Psoas muscle (tissue), 8 donors: ENCODE data around the gene ETV6. TPM values are rescaled to one million over a fixed set of nuclear protein-coding genes. Genes with fewer than 3 reads are reported as not detected.

Source experiments
- ATAC-seq, 4 donors: fragments of 200-7000 bp; cut with Tn5 transposase; one replicate each; pipeline ENCODE4 v1.9.1; 2020; ENCODE audit warnings: moderate library complexity in 3 of 4, mild to moderate bottlenecking in 2 of 4
- DNase-seq, 2 donors: peaks; one replicate each; pipeline ENCODE4 v3.0.0-alpha.2; 2020
- H3K27ac ChIP-seq: fragments of 200-600 bp; one replicate; pipeline ENCODE4 v1.8.0; 2022
- H3K27me3 ChIP-seq, 3 donors: fragments of 200-600 bp in 1 of 3; one replicate each; pipeline versions ENCODE4 v1.6.1 to v1.8.0; 2013 to 2022; ENCODE audit warnings: low read length in 2 of 3, mild to moderate bottlenecking in 2 of 3, moderate library complexity in 1 of 3; ENCODE audit not compliant: insufficient read depth in 3 of 3
- H3K36me3 ChIP-seq, 2 donors: fragments of 200-600 bp in 1 of 2; one replicate each; pipeline versions ENCODE4 v1.6.1 to v1.8.0; 2013 to 2022; ENCODE audit warnings: low read depth in 1 of 2, mild to moderate bottlenecking in 1 of 2, moderate library complexity in 1 of 2; ENCODE audit not compliant: insufficient read depth in 1 of 2
- H3K4me1 ChIP-seq: fragments of 200-600 bp; one replicate; pipeline ENCODE4 v1.8.0; 2022
- H3K4me3 ChIP-seq: fragments of 200-600 bp; one replicate; pipeline ENCODE4 v1.8.0; 2022; ENCODE audit warnings: mild to moderate bottlenecking
- H3K9me3 ChIP-seq: fragments of 200-600 bp; one replicate; pipeline ENCODE4 v1.8.0; 2022
- CTCF ChIP-seq: fragments of 200-600 bp; IDR thresholded peaks from one replicate; pipeline ENCODE4 v1.8.0; 2022; ENCODE audit warnings: antibody characterized with exemption
- WGBS, 3 donors: extraction: QIAGEN DNeasy Blood & Tissue Kit; methylation state at CpG; one replicate each; pipeline versions ENCODE4 v1.1.6 to v1.1.7; 2013; 5-methylcytosine and 5-hydroxymethylcytosine counted together
- intact Hi-C, 2 donors: fragments of 100-400 bp; cut with DNase I; formaldehyde crosslinking; loops; one replicate each; pipeline versions ENCODE4 v1.11.0 to v1.14.2; 2022
- polyA plus RNA-seq, 3 donors: library from polyadenylated mRNA; stranded (reverse); fragments of 200-250 nt; gene quantifications; one replicate each; pipeline ENCODE4 v1.2.3, GENCODE V29; 2013
- total RNA-seq, 4 donors: library from RNA; stranded (reverse); fragmentation: NEBNext Ultra II Directional in 2 of 4; extraction: Animal tissue kit (Norgen Biotek cat#: 25700) in 2 of 4; gene quantifications; one replicate each; pipeline versions ENCODE4 v1.2.1 to v1.2.4, GENCODE V29; 2021 to 2023
- donor health status: healthy with polysubstance abuse.
- donor health status: DM: no; HTN: no; CAD: no; lungs with moderate emphysema.
- donor health status: Bipolar disorder and iron deficiency.
- donor health status: healthy.
- donor health status: DM: yes; HTN: yes; CAD: no.
- donor health status: DM: no; HTN: no; CAD: no.
- donor health status: DM: no; HTN: no; CAD: no.
- donor health status: DM: yes; HTN: yes; CAD: no.

The ETV6 gene
- total and polyA plus RNA-seq, 7 donors, result 2.8 to 22.9 (median 4.9) TPM

- intact Hi-C loops, result no loop called here
- Histone ChIP-seq H3K36me3 (peaks cover 0 to 32% of the 10 kb centered on the region in 2 donors), H3K9me3 (no peaks in the 10 kb centered on the region), H3K27me3 (no peaks in the 10 kb centered on the region), H3K4me1 (peaks cover 18% of the 10 kb centered on the region), H3K27ac (no peak overlapping the region), H3K4me3 (no peak overlapping the region)
- 76 to 83% (median 81%) methylated on average over 7 of the region's 7 CpGs for WGBS, 3 donors
- no peak for TF ChIP-seq CTCF
- DNase-seq (no peak), ATAC-seq (peak in 2 of 4 donors; percentile 30 to 44)
These were observed 207.5 kb downstream of the ETV6 start for GRCh38 chr12:11856971-11857370.

GRCh38 chr12:11859705-11860425 lies 210.4 kb downstream of the ETV6 start:
- WGBS, 3 donors, result 75 to 81% (median 78%) methylated on average over 17 of the region's 17 CpGs
- DNase-seq (no peak), ATAC-seq (no peak)
- no peak overlapping the region for H3K27ac ChIP-seq
- H3K9me3 ChIP-seq, result no peaks in the 10 kb centered on the region
- peaks cover 0 to 18% of the 10 kb centered on the region in 2 donors for H3K36me3 ChIP-seq
- H3K4me1 ChIP-seq, result peaks cover 38% of the 10 kb centered on the region
- TF ChIP-seq CTCF, result no peak
- no peak overlapping the region for H3K4me3 ChIP-seq
- H3K27me3 ChIP-seq, result no peaks in the 10 kb centered on the region
- intact Hi-C loops, result no loop called here

GRCh38 chr12:11861155-11861863 lies 211.8 kb downstream of the ETV6 start:
- peaks cover 10% of the 10 kb centered on the region for H3K9me3 ChIP-seq
- H3K27ac ChIP-seq, result peak overlapping the region; percentile 81
- H3K4me1 ChIP-seq, result peaks cover 38% of the 10 kb centered on the region
- no peak for DNase-seq
- no peak overlapping the region for H3K4me3 ChIP-seq
- WGBS, 3 donors, result 53 to 68% (median 63%) methylated on average over 5 of the region's 5 CpGs
- ATAC-seq, result no peak
- H3K27me3 ChIP-seq, result no peaks in the 10 kb centered on the region
- TF ChIP-seq CTCF, result no peak
- H3K36me3 ChIP-seq, result peaks cover 0 to 11% of the 10 kb centered on the region in 2 donors
- intact Hi-C loops, result no loop called here

- TF ChIP-seq CTCF, result no peak
- ATAC-seq (no peak), DNase-seq (no peak)
- Histone ChIP-seq H3K4me1 (peaks cover 38% of the 10 kb centered on the region), H3K4me3 (no peak overlapping the region), H3K27me3 (no peaks in the 10 kb centered on the region), H3K9me3 (peaks cover 11% of the 10 kb centered on the region), H3K27ac (peak overlapping the region; percentile 81), H3K36me3 (peaks cover 0 to 9% of the 10 kb centered on the region in 2 donors)
- 73 to 91% (median 87%) methylated on average over 7 of the region's 7 CpGs for WGBS, 3 donors
- intact Hi-C loops, result no loop called here
These were observed 212.6 kb downstream of the ETV6 start for GRCh38 chr12:11861864-11862600.
